Measurements from ENCODE around the gene TEAD1.
"Not testable (repeated sequence)": the region's sequence is repeated elsewhere in the genome, so short reads cannot be mapped to it uniquely, and the experiment has no call there.

The TEAD1 gene

DNA sequence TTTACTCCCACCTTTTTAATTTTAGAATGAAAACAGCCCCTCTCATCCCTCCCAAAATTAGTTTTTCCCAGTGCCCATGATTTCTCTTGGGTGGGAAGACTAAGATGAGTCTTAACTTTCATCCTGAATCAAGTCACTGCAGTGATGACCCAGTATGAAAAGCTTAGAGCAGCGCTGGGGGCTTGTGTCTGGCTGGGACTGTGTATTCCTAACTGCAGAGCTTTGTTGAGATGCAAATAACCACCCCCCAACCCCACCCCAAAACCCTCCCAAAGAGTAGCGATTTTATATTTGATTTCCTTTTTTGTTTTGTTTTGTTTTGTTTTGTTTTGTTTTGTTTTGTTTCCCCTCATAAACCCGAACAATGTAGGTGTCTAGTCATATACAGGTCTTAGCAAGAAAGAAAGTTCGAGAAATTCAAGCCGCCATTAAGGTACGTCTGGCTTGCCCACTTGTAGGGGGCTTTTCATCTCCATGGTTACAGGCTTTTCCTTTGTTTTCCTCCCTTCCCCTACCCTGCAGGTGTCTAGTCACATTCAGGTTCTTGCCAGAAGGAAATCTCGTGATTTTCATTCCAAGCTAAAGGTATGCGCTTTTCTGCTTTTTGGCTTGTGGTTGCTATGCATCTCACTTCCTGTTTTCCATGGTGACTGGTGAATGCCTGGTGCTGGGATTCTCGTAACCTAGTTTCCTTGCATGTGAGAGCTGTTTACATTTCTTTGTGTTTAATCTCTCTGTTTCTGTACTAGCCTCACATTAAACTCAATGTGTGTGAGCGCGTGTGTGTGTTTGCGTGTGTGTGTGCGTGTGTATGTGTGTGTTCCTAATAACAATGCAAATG is 190.3 kb downstream of the TEAD1 start:
- peak; percentile 78 for DNase-seq (ENCODE audit: low spot score)

DNA sequence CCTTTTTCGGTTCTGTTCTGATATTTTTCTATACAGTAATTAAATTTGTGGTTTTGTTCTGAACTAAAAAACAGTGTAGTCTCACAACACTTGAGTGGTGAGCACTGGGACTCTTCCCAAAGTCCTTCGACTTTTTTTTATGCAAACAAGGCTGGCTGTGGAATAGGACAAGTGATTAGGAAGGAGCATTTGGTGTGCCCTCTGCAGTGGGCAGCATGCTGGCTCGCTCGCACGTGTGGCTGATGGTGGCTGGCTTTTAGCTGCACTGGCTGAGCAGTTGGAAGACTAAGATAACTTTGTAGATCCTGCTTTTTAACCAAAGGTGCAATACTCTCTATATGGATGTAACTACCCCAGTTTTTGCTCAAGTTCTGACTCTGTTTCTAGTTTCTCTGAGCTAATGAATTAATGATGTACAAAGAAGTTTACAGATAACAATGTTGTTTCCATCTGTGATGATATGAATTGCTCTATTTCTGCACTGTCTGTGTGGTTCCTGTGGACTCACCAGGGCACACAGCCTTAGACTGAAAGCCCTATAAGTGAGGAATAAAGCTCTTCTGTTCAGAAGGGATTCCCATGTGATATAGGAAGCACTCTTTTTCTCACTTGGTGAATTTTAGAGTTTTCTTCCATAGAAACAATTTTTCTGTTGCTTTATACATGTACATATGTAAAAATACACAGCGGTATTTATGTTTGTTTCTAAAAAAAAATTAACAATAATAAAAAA is 191.8 kb downstream of the TEAD1 start:
- no peak for DNase-seq (ENCODE audit: low spot score)

DNA sequence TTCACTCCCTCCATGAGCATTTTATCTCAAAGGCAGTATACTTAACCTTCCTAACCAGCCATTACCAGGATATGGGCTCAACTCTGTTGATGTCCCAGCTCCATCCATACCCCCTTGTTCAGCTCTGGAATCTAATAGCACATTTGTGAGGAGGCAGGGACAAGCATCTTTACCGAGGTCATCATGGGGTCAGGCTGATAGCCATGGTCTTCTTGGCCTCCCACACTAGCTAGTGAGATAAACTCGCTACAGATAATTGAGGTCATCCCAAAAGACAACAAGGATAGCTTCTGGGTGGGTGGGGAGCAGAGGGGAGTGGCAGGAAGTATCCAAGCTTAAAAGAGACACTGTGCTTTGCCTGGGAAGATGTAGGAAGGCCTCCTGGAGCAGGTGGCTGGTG is 193.3 kb downstream of the TEAD1 start:
- DNase-seq (ENCODE audit: low spot score) = no peak

DNA sequence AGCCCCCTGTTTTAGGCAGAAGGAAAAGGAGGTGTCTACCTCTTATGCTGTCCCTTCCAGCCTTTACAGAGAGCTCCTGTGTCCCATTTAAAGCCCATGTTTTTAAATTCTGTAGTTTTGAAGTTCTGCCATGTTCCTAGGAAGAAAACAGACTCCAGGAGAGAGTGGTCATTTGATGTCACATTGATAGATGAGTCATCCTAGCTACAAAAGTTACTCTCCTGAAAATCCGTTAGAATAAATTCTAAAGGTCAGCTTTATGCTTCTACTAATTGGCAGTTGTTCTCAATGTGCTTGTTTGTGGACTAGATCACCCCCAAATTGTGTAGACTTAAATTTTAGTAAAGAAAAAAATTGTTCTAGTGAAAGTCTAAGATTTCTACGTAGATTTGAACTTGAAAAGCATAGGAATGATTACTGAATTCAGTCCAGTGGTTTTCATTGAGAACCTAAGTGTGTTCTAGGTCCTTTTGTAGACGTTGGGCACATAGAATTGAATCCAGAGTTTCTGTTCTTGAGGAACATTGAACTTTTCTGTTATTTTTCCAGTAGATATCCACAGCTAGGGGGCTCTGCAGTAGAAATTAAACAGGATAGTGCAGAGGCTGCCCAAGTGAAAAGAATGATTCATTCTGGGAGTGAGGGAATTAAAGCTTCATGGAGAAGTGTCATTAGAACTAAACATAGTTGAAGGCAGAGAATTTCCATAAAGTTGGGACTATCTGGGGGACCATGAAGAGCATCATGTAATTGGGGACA is 194.3 kb downstream of the TEAD1 start:
- DNase-seq (ENCODE audit: low spot score) = no peak

- DNase-seq (ENCODE audit: low spot score) = no peak
Measured at GRCh38 chr11:12871241-12871640, 197.0 kb downstream of the TEAD1 start.

- DNase-seq (ENCODE audit: low spot score) = no peak
Measured at GRCh38 chr11:12871788-12872321, 197.6 kb downstream of the TEAD1 start.

DNA sequence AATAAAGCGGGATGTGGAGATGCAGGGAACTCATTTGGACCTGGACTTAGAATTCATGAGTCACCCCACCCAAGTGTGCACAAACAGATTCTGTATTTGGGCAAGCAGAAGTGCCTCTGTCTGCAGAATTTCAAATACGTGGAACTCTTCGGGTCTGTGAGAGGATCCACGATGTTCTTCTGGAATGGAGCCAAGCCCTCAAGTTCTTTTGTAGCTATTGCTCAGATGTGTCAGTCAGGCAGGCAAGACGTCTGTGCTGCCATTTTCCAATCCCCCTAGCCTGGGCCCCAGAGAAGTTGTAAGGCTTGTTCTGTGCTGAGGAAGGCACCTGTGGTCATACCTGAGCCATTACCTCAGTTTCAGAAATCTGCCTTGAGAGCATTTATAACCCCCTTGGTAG is 202.1 kb downstream of the TEAD1 start:
- DNase-seq (ENCODE audit: low spot score) = no peak

GRCh38 chr11:12876988-12877387 is 202.8 kb downstream of the TEAD1 start:
- no peak for DNase-seq (ENCODE audit: low spot score)

- DNase-seq (ENCODE audit: low spot score) = not testable (repeated sequence)
Measured at GRCh38 chr11:12877508-12877907, 203.3 kb downstream of the TEAD1 start.

GRCh38 chr11:12880327-12880726 is 206.1 kb downstream of the TEAD1 start:
- DNase-seq (ENCODE audit: low spot score) = no peak

- DNase-seq (ENCODE audit: low spot score) = no peak
Measured at GRCh38 chr11:12882670-12883069, 208.4 kb downstream of the TEAD1 start.

GRCh38 chr11:12884751-12885318 is 210.6 kb downstream of the TEAD1 start:
- DNase-seq (ENCODE audit: low spot score) = no peak

GRCh38 chr11:12885717-12886239 is 211.6 kb downstream of the TEAD1 start:
- no peak for DNase-seq (ENCODE audit: low spot score)

DNA sequence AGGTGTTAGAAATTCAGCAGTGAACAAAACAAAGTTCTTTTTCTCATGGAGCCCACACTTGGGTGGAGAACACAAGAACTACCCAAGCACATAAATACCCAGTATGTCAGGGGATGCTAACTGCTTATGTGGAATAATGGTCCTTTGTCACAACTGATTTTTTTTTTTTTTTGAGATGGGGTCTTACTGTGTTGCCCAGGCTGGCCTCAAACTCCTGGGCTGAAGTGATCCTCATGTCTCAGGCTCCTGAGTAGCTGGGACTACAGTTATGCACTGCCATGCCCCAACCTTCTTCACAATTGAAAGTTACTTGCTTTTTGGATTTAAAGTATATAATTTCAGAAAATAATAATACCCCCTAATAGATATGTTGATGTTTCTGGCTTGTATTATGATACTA is 212.3 kb downstream of the TEAD1 start:
- no peak for DNase-seq (ENCODE audit: low spot score)

DNA sequence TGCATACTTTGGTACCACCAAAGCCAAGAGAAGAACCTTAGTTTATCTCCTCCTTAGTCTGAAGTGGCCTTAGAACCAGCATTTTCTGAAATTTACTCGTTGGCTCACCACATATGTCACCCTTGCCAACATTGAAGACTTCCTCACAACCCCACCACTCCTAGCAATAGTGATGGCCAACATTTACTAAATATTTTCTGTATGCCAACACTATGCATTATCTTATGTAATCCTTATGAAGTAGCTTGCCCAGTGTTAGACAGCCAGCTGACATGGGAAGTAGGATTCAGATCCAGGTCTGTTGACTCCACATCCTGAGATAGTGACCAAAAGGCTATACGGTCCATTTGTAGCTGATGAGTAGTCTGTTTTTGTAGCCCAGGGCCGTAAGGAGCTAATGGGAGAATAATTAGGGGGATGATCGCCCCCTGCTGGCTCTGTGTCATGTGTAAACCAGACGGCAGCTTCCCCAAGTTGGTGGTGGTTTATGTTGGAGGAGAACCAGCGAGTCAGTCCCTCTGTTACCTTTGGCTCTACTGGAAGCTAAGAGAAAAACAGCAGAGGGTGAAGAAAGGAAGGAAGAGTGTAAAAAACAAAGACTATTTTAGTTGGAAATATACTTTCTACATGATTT is 214.4 kb downstream of the TEAD1 start:
- peak; percentile 86 for DNase-seq (ENCODE audit: low spot score)

- peak; percentile 64 for DNase-seq (ENCODE audit: low spot score)
Measured at GRCh38 chr11:12889243-12889642, 215.0 kb downstream of the TEAD1 start.

DNA sequence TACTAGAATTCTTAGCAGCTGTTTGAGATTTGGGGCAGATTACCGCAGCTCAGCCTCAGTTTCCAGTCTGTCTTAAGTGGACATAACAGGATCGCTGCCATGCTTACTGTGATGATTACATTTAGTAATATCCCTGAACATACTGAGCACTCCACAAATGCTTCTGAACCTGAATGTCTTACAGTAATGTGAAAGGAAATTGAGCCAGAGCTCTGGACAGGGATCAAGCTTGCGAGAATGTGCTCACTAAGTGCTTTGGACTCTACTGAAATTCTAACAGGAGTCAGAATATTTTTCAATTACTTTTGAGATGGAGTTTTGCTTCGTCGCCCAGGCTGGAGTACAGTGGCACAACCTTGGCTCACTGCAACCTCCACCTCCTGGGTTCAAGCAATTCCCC is 216.3 kb downstream of the TEAD1 start:
- DNase-seq (ENCODE audit: low spot score) = no peak

GRCh38 chr11:12893787-12894672 is 219.8 kb downstream of the TEAD1 start:
- DNase-seq (ENCODE audit: low spot score) = peak; percentile 42

- DNase-seq (ENCODE audit: low spot score) = no peak
Measured at GRCh38 chr11:12897390-12897789, 223.2 kb downstream of the TEAD1 start.

- DNase-seq (ENCODE audit: low spot score) = no peak
Measured at GRCh38 chr11:12897867-12898266, 223.6 kb downstream of the TEAD1 start.
